HepG2 (cell line): Measurements from ENCODE around the gene PKP3. TPM values are rescaled to one million over a fixed set of nuclear protein-coding genes. Genes with fewer than 3 reads are reported as not detected.

ENCODE experiments used
- FOXA1 ChIP-seq, 2 experiments: fragments of 450-650 bp in 1 of 2; sonication (generic) in 1 of 2; formaldehyde crosslinking in 1 of 2; IDR thresholded peaks; 2 replicates each; pipeline versions ENCODE4 v1.4.0 to v1.6.1; 2016 to 2020; ENCODE audit warnings: missing genetic modification reagents in 1 of 2
- HDAC1 ChIP-seq: sonication (generic); formaldehyde crosslinking; IDR thresholded peaks from 2 replicates; pipeline ENCODE4 v1.5.1; 2020; ENCODE audit warnings: mild to moderate bottlenecking, missing genetic modification reagents
- HMG20B ChIP-seq: conservative IDR thresholded peaks from 2 replicates; pipeline ENCODE4 v1.6.1; 2016; ENCODE audit warnings: missing genetic modification reagents, missing compliant biosample characterization
- KAT7 ChIP-seq: IDR thresholded peaks from 2 replicates; pipeline ENCODE4 v1.6.1; 2018; ENCODE audit warnings: borderline replicate concordance, missing compliant biosample characterization
- KDM6A ChIP-seq: IDR thresholded peaks from 2 replicates; pipeline ENCODE4 v1.6.1; 2016; ENCODE audit warnings: low read depth
- MAF1 ChIP-seq: sonication (generic); formaldehyde crosslinking; IDR thresholded peaks from 2 replicates; pipeline ENCODE4 v1.5.0; 2020; ENCODE audit warnings: missing genetic modification reagents, borderline replicate concordance
- MTA3 ChIP-seq: sonication (generic); formaldehyde crosslinking; IDR thresholded peaks from 2 replicates; pipeline ENCODE4 v1.4.0; 2020; ENCODE audit warnings: missing genetic modification reagents
- SIX1 ChIP-seq: sonication (generic); formaldehyde crosslinking; IDR thresholded peaks from 2 replicates; pipeline ENCODE4 v1.4.0; 2020; ENCODE audit warnings: missing genetic modification reagents, borderline replicate concordance
- SNAI1 ChIP-seq: sonication (generic); formaldehyde crosslinking; IDR thresholded peaks from 2 replicates; pipeline ENCODE4 v1.5.0; 2020; ENCODE audit warnings: mild to moderate bottlenecking, missing genetic modification reagents, borderline replicate concordance
- SP4 ChIP-seq: sonication (generic); formaldehyde crosslinking; IDR thresholded peaks from 2 replicates; pipeline ENCODE4 v1.8.1; 2023; ENCODE audit warnings: mild to moderate bottlenecking, missing genetic modification reagents
- ZBTB7B ChIP-seq: sonication (generic); formaldehyde crosslinking; IDR thresholded peaks from 2 replicates; pipeline ENCODE4 v1.4.0; 2020; ENCODE audit warnings: missing genetic modification reagents
- ZFY ChIP-seq: sonication (generic); formaldehyde crosslinking; IDR thresholded peaks from 2 replicates; pipeline ENCODE4 v1.4.0; 2020; ENCODE audit warnings: missing genetic modification reagents
- ZNF24 ChIP-seq: fragments of 450-650 bp; IDR thresholded peaks from 2 replicates; pipeline ENCODE4 v1.6.1; 2017; ENCODE audit warnings: antibody characterized with exemption, mild to moderate bottlenecking
- ZNF350 ChIP-seq: sonication (generic); formaldehyde crosslinking; IDR thresholded peaks from 2 replicates; pipeline ENCODE4 v1.4.0; 2020; ENCODE audit warnings: mild to moderate bottlenecking, low read depth, missing genetic modification reagents, borderline replicate concordance
- ZNF510 ChIP-seq: sonication (generic); formaldehyde crosslinking; IDR thresholded peaks from 2 replicates; pipeline ENCODE4 v1.4.0; 2020; ENCODE audit warnings: low read depth, mild to moderate bottlenecking, missing genetic modification reagents
- ZNF546 ChIP-seq: sonication (generic); formaldehyde crosslinking; conservative IDR thresholded peaks from 2 replicates; pipeline ENCODE4 v1.8.1; 2023; ENCODE audit warnings: mild to moderate bottlenecking, missing genetic modification reagents
- ZNF629 ChIP-seq: sonication (generic); formaldehyde crosslinking; conservative IDR thresholded peaks from 2 replicates; pipeline ENCODE4 v1.5.0; 2020; ENCODE audit warnings: missing genetic modification reagents
- ZNF777 ChIP-seq: sonication (generic); formaldehyde crosslinking; IDR thresholded peaks from 2 replicates; pipeline ENCODE4 v1.4.0; 2020; ENCODE audit warnings: missing genetic modification reagents
- polyA plus RNA-seq, 8 experiments: library from polyadenylated mRNA; depleted of rRNA in 3 of 8; stranded (reverse) in 7 of 8; unstranded in 1 of 8; fragments of >200 nt; fragmentation: Illumina TruSeq in 4 of 8; extraction: Trizol in 4 of 8; gene quantifications; 2 replicates each; pipeline versions ENCODE4 v1.2.1 to v1.2.3, GENCODE V29; 2011 to 2016; ENCODE audit warnings: low read depth in 4 of 8, missing spikeins in 1 of 8, mixed read lengths in 1 of 8; ENCODE audit not compliant: insufficient read depth in 1 of 8
- total RNA-seq, 5 experiments: library from RNA; depleted of rRNA; stranded (reverse); fragments of >200 nt; fragmentation: Illumina TruSeq; extraction: Trizol; gene quantifications; 2 replicates each; pipeline ENCODE4 v1.2.3, GENCODE V29; 2016; ENCODE audit warnings: low read depth in 1 of 5
- TF ChIP-seq, protein P1 (sequence below): IDR thresholded peaks from 2 replicates; pipeline ENCODE4 v1.4.0; 2020; ENCODE audit warnings: mild to moderate bottlenecking, missing genetic modification reagents
- TF ChIP-seq, protein P2 (sequence below): sonication (generic); formaldehyde crosslinking; IDR thresholded peaks from 2 replicates; pipeline ENCODE4 v1.8.1; 2023; ENCODE audit warnings: missing genetic modification reagents, mild to moderate bottlenecking, borderline replicate concordance
- TF ChIP-seq, protein P3 (sequence below): sonication (generic); formaldehyde crosslinking; IDR thresholded peaks from 2 replicates; pipeline ENCODE4 v1.4.0; 2020; ENCODE audit warnings: mild to moderate bottlenecking, missing genetic modification reagents
- TF ChIP-seq, protein P4 (sequence below): sonication (generic); formaldehyde crosslinking; conservative IDR thresholded peaks from 2 replicates; pipeline ENCODE4 v1.8.0; 2022; ENCODE audit warnings: missing genetic modification reagents
- TF ChIP-seq, protein P5 (sequence below): sonication (generic); formaldehyde crosslinking; IDR thresholded peaks from 2 replicates; pipeline ENCODE4 v1.4.0; 2020; ENCODE audit warnings: missing genetic modification reagents, mild to moderate bottlenecking, borderline replicate concordance

Gene PKP3
- total and polyA plus RNA-seq, 2 of the 13 experiments (the other 11 are each of a cell fraction or from before 2014, with no cell fraction given), result 18.0 to 28.7 TPM

DNA sequence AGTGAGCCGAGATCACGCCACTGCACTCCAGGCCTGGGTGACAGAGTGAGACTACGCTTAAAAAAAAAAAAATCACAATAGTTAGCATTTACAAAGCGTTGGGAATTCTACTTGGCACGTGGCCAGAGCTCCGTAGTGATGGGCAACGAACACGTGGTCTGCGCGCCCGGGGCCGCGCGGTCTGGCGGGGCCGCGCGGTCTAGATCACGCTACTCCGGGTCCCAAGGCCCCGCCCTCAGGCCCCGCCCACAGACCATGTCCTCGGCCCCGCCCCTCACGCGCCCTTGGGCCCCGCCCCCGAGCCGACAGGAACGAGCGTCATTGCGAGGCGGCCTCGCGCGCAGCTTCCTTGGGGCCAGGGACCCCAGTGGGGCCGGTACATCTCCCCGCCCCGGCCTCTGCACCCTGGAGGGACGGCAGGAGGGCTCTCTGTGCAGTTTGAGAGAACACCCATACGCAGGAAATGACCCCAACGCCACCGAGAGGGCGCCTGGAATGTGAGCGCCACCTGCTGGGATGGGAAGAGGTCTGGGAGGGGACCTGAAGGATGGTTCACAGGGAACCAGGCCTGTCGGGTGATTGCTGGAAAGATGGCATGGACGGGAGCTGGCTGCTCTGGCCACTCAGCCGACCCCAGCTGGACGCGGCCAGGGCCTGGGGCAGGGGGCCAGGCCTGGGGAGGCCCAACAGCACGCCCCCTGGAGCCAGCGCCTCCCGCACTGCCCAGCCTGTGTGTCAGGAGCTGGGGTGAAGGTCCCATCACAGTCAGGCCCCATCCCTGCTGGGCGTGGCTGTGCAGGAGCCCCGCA, 54.1 kb downstream of the PKP3 start (continued):
- TF ChIP-seq HDAC1 (CRISPR knock-in tag) (peak; percentile 87), MAF1 (CRISPR knock-in tag) (peak; percentile 31; the same call in 1 of the 2 replicates), ZNF510 (CRISPR knock-in tag) (no peak), KDM6A (CRISPR knock-in tag) (no peak), ZBTB7B (peak; percentile 88), ZNF350 (CRISPR knock-in tag) (peak; percentile 29; the same call in 1 of the 2 replicates), SIX1 (CRISPR knock-in tag) (no peak), MTA3 (CRISPR knock-in tag) (no peak), FOXA1 (IDR thresholded peaks at IDR 0.05) (no peak), FOXA1 (CRISPR knock-in tag; IDR thresholded peaks at IDR 0.05) (0 out of 2 replicates have a peak, but pooled peaks have one; percentile 15), ZNF546 (CRISPR knock-in tag) (no peak), SP4 (CRISPR knock-in tag) (peak; percentile 90), ZNF24 (no peak), SNAI1 (CRISPR knock-in tag) (no peak), ZFY (CRISPR knock-in tag) (peak; percentile 91), HMG20B (CRISPR knock-in tag) (0 out of 2 replicates have a peak, but pooled peaks have one; percentile 32), KAT7 (CRISPR knock-in tag) (peak; percentile 80; the same call in 1 of the 2 replicates), ZNF777 (peak; percentile 54; the same call in 1 of the 2 replicates), ZNF629 (peak; percentile 22; the same call in 1 of the 2 replicates)
- TF ChIP-seq, protein P1, sequence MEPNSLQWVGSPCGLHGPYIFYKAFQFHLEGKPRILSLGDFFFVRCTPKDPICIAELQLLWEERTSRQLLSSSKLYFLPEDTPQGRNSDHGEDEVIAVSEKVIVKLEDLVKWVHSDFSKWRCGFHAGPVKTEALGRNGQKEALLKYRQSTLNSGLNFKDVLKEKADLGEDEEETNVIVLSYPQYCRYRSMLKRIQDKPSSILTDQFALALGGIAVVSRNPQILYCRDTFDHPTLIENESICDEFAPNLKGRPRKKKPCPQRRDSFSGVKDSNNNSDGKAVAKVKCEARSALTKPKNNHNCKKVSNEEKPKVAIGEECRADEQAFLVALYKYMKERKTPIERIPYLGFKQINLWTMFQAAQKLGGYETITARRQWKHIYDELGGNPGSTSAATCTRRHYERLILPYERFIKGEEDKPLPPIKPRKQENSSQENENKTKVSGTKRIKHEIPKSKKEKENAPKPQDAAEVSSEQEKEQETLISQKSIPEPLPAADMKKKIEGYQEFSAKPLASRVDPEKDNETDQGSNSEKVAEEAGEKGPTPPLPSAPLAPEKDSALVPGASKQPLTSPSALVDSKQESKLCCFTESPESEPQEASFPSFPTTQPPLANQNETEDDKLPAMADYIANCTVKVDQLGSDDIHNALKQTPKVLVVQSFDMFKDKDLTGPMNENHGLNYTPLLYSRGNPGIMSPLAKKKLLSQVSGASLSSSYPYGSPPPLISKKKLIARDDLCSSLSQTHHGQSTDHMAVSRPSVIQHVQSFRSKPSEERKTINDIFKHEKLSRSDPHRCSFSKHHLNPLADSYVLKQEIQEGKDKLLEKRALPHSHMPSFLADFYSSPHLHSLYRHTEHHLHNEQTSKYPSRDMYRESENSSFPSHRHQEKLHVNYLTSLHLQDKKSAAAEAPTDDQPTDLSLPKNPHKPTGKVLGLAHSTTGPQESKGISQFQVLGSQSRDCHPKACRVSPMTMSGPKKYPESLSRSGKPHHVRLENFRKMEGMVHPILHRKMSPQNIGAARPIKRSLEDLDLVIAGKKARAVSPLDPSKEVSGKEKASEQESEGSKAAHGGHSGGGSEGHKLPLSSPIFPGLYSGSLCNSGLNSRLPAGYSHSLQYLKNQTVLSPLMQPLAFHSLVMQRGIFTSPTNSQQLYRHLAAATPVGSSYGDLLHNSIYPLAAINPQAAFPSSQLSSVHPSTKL (CRISPR knock-in tag), result peak; percentile 55
- TF ChIP-seq, protein P2, sequence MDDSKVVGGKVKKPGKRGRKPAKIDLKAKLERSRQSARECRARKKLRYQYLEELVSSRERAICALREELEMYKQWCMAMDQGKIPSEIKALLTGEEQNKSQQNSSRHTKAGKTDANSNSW (CRISPR knock-in tag), result no peak
- TF ChIP-seq, protein P3, sequence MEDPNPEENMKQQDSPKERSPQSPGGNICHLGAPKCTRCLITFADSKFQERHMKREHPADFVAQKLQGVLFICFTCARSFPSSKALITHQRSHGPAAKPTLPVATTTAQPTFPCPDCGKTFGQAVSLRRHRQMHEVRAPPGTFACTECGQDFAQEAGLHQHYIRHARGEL, result no peak
- TF ChIP-seq, protein P4, sequence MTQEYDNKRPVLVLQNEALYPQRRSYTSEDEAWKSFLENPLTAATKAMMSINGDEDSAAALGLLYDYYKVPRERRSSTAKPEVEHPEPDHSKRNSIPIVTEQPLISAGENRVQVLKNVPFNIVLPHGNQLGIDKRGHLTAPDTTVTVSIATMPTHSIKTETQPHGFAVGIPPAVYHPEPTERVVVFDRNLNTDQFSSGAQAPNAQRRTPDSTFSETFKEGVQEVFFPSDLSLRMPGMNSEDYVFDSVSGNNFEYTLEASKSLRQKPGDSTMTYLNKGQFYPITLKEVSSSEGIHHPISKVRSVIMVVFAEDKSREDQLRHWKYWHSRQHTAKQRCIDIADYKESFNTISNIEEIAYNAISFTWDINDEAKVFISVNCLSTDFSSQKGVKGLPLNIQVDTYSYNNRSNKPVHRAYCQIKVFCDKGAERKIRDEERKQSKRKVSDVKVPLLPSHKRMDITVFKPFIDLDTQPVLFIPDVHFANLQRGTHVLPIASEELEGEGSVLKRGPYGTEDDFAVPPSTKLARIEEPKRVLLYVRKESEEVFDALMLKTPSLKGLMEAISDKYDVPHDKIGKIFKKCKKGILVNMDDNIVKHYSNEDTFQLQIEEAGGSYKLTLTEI (CRISPR knock-in tag), result no peak
- TF ChIP-seq, protein P5, sequence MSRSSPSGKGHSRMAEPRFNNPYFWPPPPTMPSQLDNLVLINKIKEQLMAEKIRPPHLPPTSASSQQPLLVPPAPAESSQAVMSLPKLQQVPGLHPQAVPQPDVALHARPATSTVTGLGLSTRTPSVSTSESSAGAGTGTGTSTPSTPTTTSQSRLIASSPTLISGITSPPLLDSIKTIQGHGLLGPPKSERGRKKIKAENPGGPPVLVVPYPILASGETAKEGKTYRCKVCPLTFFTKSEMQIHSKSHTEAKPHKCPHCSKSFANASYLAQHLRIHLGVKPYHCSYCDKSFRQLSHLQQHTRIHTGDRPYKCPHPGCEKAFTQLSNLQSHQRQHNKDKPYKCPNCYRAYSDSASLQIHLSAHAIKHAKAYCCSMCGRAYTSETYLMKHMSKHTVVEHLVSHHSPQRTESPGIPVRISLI (CRISPR knock-in tag), result peak; percentile 55; the same call in 1 of the 2 replicates
